Left lung (tissue), 10 donors: ENCODE measurements around the gene TMEM127. TPM values are rescaled to one million over a fixed set of nuclear protein-coding genes. Genes with fewer than 3 reads are reported as not detected.

ENCODE experiments used
- ATAC-seq: fragments of 200-7000 bp; cut with Tn5 transposase; one replicate; pipeline ENCODE4 v1.9.1; 2020; ENCODE audit warnings: moderate library complexity
- DNase-seq, 4 donors: peaks; one replicate each; pipeline ENCODE4 v3.0.0-alpha.2; 2013 to 2020
- H3K27ac ChIP-seq, 2 donors: fragments of 200-600 bp; sonication (generic) in 1 of 2; one replicate each; pipeline versions ENCODE4 v1.5.0 to v1.8.0; 2020 to 2021
- H3K27me3 ChIP-seq, 2 donors: fragments of 200-600 bp; sonication (generic) in 1 of 2; one replicate each; pipeline versions ENCODE4 v1.5.0 to v1.8.0; 2020 to 2021
- H3K36me3 ChIP-seq, 2 donors: fragments of 200-600 bp; sonication (generic) in 1 of 2; one replicate each; pipeline versions ENCODE4 v1.5.0 to v1.8.0; 2020 to 2021
- H3K4me1 ChIP-seq, 2 donors: fragments of 200-600 bp; one replicate each; pipeline ENCODE4 v1.8.0; 2021
- H3K4me3 ChIP-seq, 2 donors: fragments of 200-600 bp; sonication (generic) in 1 of 2; one replicate each; pipeline versions ENCODE4 v1.5.0 to v1.8.0; 2020 to 2021; ENCODE audit warnings: mild to moderate bottlenecking in 1 of 2
- H3K9me3 ChIP-seq, 2 donors: fragments of 200-600 bp; sonication (generic) in 1 of 2; one replicate each; pipeline versions ENCODE4 v1.5.0 to v1.8.0; 2020 to 2021
- intact Hi-C, 2 donors: fragments of 100-400 bp; cut with DNase I; formaldehyde crosslinking; loops; one replicate each; pipeline versions ENCODE4 v1.11.2 to v1.14.2; 2022
- polyA plus RNA-seq, 6 donors: library from polyadenylated mRNA; unstranded; fragments of 120-200 nt; gene quantifications; one replicate each; pipeline ENCODE4 v1.2.1, GENCODE V29; 2013; ENCODE audit not compliant: insufficient read length in 6 of 6
- total RNA-seq, 2 donors: library from RNA; stranded (reverse); fragmentation: NEBNext Ultra II Directional; extraction: Animal tissue kit (Norgen Biotek cat#: 25700); gene quantifications; one replicate each; pipeline ENCODE4 v1.2.1, GENCODE V29; 2021
- TF ChIP-seq, protein P1 (sequence below), 2 donors: fragments of 200-600 bp; sonication (generic) in 1 of 2; IDR thresholded peaks; one replicate each; pipeline versions ENCODE4 v1.5.0 to v1.8.0; 2021; ENCODE audit warnings: antibody characterized with exemption in 2 of 2
- donor health status: DM: no; HTN: yes; CAD: no.
- donor health status: DM: no; HTN: no; CAD: no.

Gene TMEM127
- total and polyA plus RNA-seq, 8 donors = 29.1 to 79.9 (median 34.5) TPM

GRCh38 chr2:96201338-96201737 lies 64.5 kb downstream of the TMEM127 start:
- Histone ChIP-seq H3K4me1 (peaks cover 47 to 83% of the 10 kb centered on the region in 2 donors), H3K4me3 (no peak overlapping the region), H3K36me3 (no peaks in the 10 kb centered on the region), H3K27me3 (no peaks in the 10 kb centered on the region), H3K9me3 (no peaks in the 10 kb centered on the region), H3K27ac (no peak overlapping the region)
- DNase-seq (no peak), ATAC-seq (peak; percentile 20)
- intact Hi-C loops = loop anchor here in 1 of 2 donors (5.0 kb wide), 1 partner anchor 66 kb away; the partner anchor contains the start of genes CIAO1 and TMEM127
- TF ChIP-seq, protein P1, sequence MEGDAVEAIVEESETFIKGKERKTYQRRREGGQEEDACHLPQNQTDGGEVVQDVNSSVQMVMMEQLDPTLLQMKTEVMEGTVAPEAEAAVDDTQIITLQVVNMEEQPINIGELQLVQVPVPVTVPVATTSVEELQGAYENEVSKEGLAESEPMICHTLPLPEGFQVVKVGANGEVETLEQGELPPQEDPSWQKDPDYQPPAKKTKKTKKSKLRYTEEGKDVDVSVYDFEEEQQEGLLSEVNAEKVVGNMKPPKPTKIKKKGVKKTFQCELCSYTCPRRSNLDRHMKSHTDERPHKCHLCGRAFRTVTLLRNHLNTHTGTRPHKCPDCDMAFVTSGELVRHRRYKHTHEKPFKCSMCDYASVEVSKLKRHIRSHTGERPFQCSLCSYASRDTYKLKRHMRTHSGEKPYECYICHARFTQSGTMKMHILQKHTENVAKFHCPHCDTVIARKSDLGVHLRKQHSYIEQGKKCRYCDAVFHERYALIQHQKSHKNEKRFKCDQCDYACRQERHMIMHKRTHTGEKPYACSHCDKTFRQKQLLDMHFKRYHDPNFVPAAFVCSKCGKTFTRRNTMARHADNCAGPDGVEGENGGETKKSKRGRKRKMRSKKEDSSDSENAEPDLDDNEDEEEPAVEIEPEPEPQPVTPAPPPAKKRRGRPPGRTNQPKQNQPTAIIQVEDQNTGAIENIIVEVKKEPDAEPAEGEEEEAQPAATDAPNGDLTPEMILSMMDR (IDR thresholded peaks at IDR 0.05) = no peak

DNA sequence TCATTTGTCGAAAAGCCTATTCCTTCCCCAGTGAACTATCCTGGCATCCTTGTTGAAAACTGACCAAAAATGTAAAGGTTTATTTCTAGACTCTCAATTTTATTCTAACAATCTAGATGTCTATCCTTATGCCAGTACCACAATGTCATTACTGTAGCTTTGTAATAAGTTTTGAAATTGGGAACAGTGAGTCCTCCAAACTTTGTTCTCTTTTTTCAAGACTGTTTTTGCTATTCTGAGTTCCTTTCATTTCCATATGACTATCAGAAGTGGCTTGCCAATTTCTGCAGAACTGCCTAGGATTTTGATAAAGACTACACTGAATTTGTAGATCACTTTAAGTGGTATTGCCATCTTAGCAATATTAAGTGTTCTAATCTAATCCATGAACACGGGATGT lies 66.9 kb downstream of the TMEM127 start:
- DNase-seq (no peak), ATAC-seq (no peak)
- Histone ChIP-seq H3K27me3 (no peaks in the 10 kb centered on the region), H3K36me3 (peaks cover 0 to 15% of the 10 kb centered on the region in 2 donors), H3K4me3 (no peak overlapping the region), H3K4me1 (peaks cover 29 to 66% of the 10 kb centered on the region in 2 donors), H3K27ac (peak overlapping the region in 1 of 2 donors; percentile 9), H3K9me3 (no peaks in the 10 kb centered on the region)
- TF ChIP-seq, protein P1 (IDR thresholded peaks at IDR 0.05) = no peak
- intact Hi-C loops = no loop called here

Other genes starting within 250 kb of the TMEM127 start
- gene GPAT2, start 231.1 kb downstream of the TMEM127 start, total RNA-seq = 1 to 10 TPM; 2.8 to 7.3 TPM
- gene GPAT2, start 231.1 kb downstream of the TMEM127 start, polyA plus RNA-seq = 1 to 10 TPM; 2.7 to 6.2 (median 3.4) TPM
- gene ADRA2B, start 149.4 kb downstream of the TMEM127 start, total RNA-seq = under 1 TPM; 0.20 to 0.34 TPM
- 1 to 10 TPM in 5 of 6 donors, under 1 TPM in 1; 0.74 to 2.3 (median 1.3) TPM for gene ADRA2B, start 149.4 kb downstream of the TMEM127 start, polyA plus RNA-seq
- gene ASTL, start 127.5 kb downstream of the TMEM127 start, total RNA-seq = not detected
- gene ASTL, start 127.5 kb downstream of the TMEM127 start, polyA plus RNA-seq = under 1 TPM in 5 of 6 donors, not detected in 1; 0.11 to 0.30 (median 0.21) TPM
- gene DUSP2, start 120.6 kb downstream of the TMEM127 start, total RNA-seq = 1 to 10 TPM; 3.6 to 5.7 TPM
- gene DUSP2, start 120.6 kb downstream of the TMEM127 start, polyA plus RNA-seq = 1 to 10 TPM in 5 of 6 donors, under 1 TPM in 1; 0.82 to 3.3 (median 1.5) TPM
- gene STARD7, start 57.2 kb downstream of the TMEM127 start, total RNA-seq = 100 to 1,000 TPM; 132 to 142 TPM
- 100 to 1,000 TPM in 5 of 6 donors, 10 to 100 TPM in 1; 99.2 to 120 (median 108) TPM for gene STARD7, start 57.2 kb downstream of the TMEM127 start, polyA plus RNA-seq
- gene CIAO1, start 228 bp upstream of the TMEM127 start, total RNA-seq = 10 to 100 TPM; 59.8 to 69.1 TPM
- gene CIAO1, start 228 bp upstream of the TMEM127 start, polyA plus RNA-seq = 10 to 100 TPM; 60.7 to 72.8 (median 63.2) TPM
- gene SNRNP200, start 39.5 kb upstream of the TMEM127 start, total RNA-seq = 10 to 100 TPM; 82.7 to 96.1 TPM
- 100 to 1,000 TPM; 184 to 209 (median 197) TPM for gene SNRNP200, start 39.5 kb upstream of the TMEM127 start, polyA plus RNA-seq
- gene ITPRIPL1, start 59.3 kb upstream of the TMEM127 start, total RNA-seq = 1 to 10 TPM; 1.3 to 2.3 TPM
- gene ITPRIPL1, start 59.3 kb upstream of the TMEM127 start, polyA plus RNA-seq = 1 to 10 TPM; 4.2 to 6.1 (median 5.4) TPM
- 1 to 10 TPM; 4.4 to 5.7 TPM for gene NCAPH, start 69.8 kb upstream of the TMEM127 start, total RNA-seq
- 10 to 100 TPM; 14.0 to 32.7 (median 17.5) TPM for gene NCAPH, start 69.8 kb upstream of the TMEM127 start, polyA plus RNA-seq
- gene NEURL3, start 239.4 kb upstream of the TMEM127 start, total RNA-seq = under 1 TPM; 0.18 to 0.23 TPM
- under 1 TPM; 0.18 to 0.62 (median 0.36) TPM for gene NEURL3, start 239.4 kb upstream of the TMEM127 start, polyA plus RNA-seq